Heart right ventricle (tissue), 16 donors: ENCODE data around the gene LMAN1. TPM values are rescaled to one million over a fixed set of nuclear protein-coding genes. Genes with fewer than 3 reads are reported as not detected.
A peak's percentile ranks its signal among the peaks of the same experiment; 100 is the strongest.

ENCODE experiments used
- ATAC-seq, 8 donors: fragments of 200-7000 bp; cut with Tn5 transposase; one replicate each; pipeline ENCODE4 v1.9.1; 2020; ENCODE audit warnings: mild to moderate bottlenecking in 8 of 8, moderate library complexity in 8 of 8, moderate number of reproducible peaks in 1 of 8
- DNase-seq, 2 donors: peaks; one replicate each; pipeline ENCODE4 v3.0.0-alpha.2; 2020
- H3K27ac ChIP-seq, 10 donors: fragments of 200-600 bp; sonication (generic) in 2 of 10; one replicate each; pipeline versions ENCODE4 v1.5.0 to v1.8.0; 2020 to 2022; ENCODE audit warnings: mild to moderate bottlenecking in 3 of 10
- H3K27me3 ChIP-seq, 7 donors: fragments of 200-600 bp; one replicate each; pipeline ENCODE4 v1.8.0; 2021 to 2022; ENCODE audit warnings: mild to moderate bottlenecking in 2 of 7
- H3K36me3 ChIP-seq, 9 donors: fragments of 200-600 bp; sonication (generic) in 1 of 9; one replicate each; pipeline versions ENCODE4 v1.5.0 to v1.8.0; 2020 to 2022; ENCODE audit warnings: mild to moderate bottlenecking in 2 of 9
- H3K4me1 ChIP-seq, 9 donors: fragments of 200-600 bp; sonication (generic) in 1 of 9; one replicate each; pipeline versions ENCODE4 v1.5.0 to v1.8.0; 2020 to 2022; ENCODE audit warnings: mild to moderate bottlenecking in 4 of 9
- H3K4me3 ChIP-seq, 10 donors: fragments of 200-600 bp; sonication (generic) in 2 of 10; one replicate each; pipeline versions ENCODE4 v1.5.0 to v1.8.0; 2020 to 2022; ENCODE audit warnings: mild to moderate bottlenecking in 7 of 10, moderate library complexity in 2 of 10
- H3K9me3 ChIP-seq, 11 donors: fragments of 200-600 bp in 10 of 11; sonication (generic) in 2 of 11; one replicate each; pipeline versions ENCODE4 v1.5.0 to v1.8.0; 2013 to 2022; ENCODE audit warnings: mild to moderate bottlenecking in 2 of 11, control low read depth in 1 of 11, moderate library complexity in 1 of 11
- WGBS, 2 donors: extraction: QIAGEN DNeasy Blood & Tissue Kit; methylation state at CpG; one replicate each; pipeline ENCODE4 v1.1.7; 2013; ENCODE audit warnings: inconsistent platforms in 1 of 2; 5-methylcytosine and 5-hydroxymethylcytosine counted together
- intact Hi-C, 10 donors: fragments of 100-400 bp; cut with DNase I; formaldehyde crosslinking; loops; one replicate each; pipeline versions ENCODE4 v1.11.1 to v1.14.2; 2022
- long read RNA-seq, 3 donors: library from polyadenylated mRNA; unstranded; transcript quantifications; one replicate each; pipeline ENCODE4 v2.0.0, GENCODE V29; 2020 to 2021
- polyA plus RNA-seq, 2 donors: library from polyadenylated mRNA; stranded (reverse); fragments of 200-250 nt; gene quantifications; one replicate each; pipeline ENCODE4 v1.2.3, GENCODE V29; 2013
- total RNA-seq, 10 donors: library from RNA; stranded (reverse); fragmentation: NEBNext Ultra II Directional in 3 of 10; extraction: Animal tissue kit (Norgen Biotek cat#: 25700) in 3 of 10; gene quantifications; one replicate each; pipeline versions ENCODE4 v1.2.1 to v1.2.4, GENCODE V29; 2021 to 2023
- TF ChIP-seq, protein P1 (sequence below), 9 donors: fragments of 200-600 bp; sonication (generic) in 2 of 9; IDR thresholded peaks; one replicate each; pipeline versions ENCODE4 v1.5.0 to v1.8.0; 2021 to 2022; ENCODE audit warnings: antibody characterized with exemption in 9 of 9, mild to moderate bottlenecking in 5 of 9, moderate library complexity in 1 of 9
- donor health status: Arrhythmogenic right ventricular cardiomyopathy.
- donor health status: ischemic (EF 13 %, LVEDD 7.1; RV severe dilation, severe dysfunction).
- donor health status: healthy with polysubstance abuse.
- donor health status: DM: no; HTN: yes; CAD: no.
- donor health status: DM: no; HTN: no; CAD: no.
- donor health status: ischemic (EF 25% LVEDD 6.9; RV normal size, moderate dysfunction).
- donor health status: ischemic (EF 25% LVEDD 5.7; RV mildly dilated, moderate dysfunction).
- donor health status: healthy.
- donor health status: DM: yes; HTN: yes; CAD: no.
- donor health status: Ischemic cardiomyopathy.
- donor health status: ischemic (EF 35%, LVEDD 5.7; RV mildly dilated, moderate dysfunction).
- donor health status: nonischemic (EF 11% LVEDD 7.7; RV severe dilation, severe dysfunction).
- donor health status: DM: yes; HTN: yes; CAD: no.
- donor health status: PGD.
- donor health status: ischemic (EF 29% LVEDD 5.4; RV normal size, mild dysfunction).
- donor health status: nonischemic (EF 23%, LVEDD 6.1; RV moderate dilation, normal function).

The LMAN1 gene, protein sequence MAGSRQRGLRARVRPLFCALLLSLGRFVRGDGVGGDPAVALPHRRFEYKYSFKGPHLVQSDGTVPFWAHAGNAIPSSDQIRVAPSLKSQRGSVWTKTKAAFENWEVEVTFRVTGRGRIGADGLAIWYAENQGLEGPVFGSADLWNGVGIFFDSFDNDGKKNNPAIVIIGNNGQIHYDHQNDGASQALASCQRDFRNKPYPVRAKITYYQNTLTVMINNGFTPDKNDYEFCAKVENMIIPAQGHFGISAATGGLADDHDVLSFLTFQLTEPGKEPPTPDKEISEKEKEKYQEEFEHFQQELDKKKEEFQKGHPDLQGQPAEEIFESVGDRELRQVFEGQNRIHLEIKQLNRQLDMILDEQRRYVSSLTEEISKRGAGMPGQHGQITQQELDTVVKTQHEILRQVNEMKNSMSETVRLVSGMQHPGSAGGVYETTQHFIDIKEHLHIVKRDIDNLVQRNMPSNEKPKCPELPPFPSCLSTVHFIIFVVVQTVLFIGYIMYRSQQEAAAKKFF
- 10 to 100 TPM; 48.1 to 69.0 (median 56.1) TPM for total RNA-seq
- 10 to 100 TPM; 18.5 to 27.7 TPM for polyA plus RNA-seq
- long read RNA-seq, donor 1, full-length matches to known transcripts, result 57 of 85 reads
- long read RNA-seq, donor 1, partial matches to known transcripts, result 21 of 85 reads
- long read RNA-seq, donor 1, other reads (novel, unspliced or antisense), result 7 of 85 reads
- long read RNA-seq, donor 2, full-length matches to known transcripts, result 81 of 129 reads
- long read RNA-seq, donor 2, partial matches to known transcripts, result 41 of 129 reads
- long read RNA-seq, donor 2, other reads (novel, unspliced or antisense), result 7 of 129 reads
- long read RNA-seq, donor 3, full-length matches to known transcripts, result 64 of 115 reads
- long read RNA-seq, donor 3, partial matches to known transcripts, result 38 of 115 reads
- long read RNA-seq, donor 3, other reads (novel, unspliced or antisense), result 13 of 115 reads

DNA sequence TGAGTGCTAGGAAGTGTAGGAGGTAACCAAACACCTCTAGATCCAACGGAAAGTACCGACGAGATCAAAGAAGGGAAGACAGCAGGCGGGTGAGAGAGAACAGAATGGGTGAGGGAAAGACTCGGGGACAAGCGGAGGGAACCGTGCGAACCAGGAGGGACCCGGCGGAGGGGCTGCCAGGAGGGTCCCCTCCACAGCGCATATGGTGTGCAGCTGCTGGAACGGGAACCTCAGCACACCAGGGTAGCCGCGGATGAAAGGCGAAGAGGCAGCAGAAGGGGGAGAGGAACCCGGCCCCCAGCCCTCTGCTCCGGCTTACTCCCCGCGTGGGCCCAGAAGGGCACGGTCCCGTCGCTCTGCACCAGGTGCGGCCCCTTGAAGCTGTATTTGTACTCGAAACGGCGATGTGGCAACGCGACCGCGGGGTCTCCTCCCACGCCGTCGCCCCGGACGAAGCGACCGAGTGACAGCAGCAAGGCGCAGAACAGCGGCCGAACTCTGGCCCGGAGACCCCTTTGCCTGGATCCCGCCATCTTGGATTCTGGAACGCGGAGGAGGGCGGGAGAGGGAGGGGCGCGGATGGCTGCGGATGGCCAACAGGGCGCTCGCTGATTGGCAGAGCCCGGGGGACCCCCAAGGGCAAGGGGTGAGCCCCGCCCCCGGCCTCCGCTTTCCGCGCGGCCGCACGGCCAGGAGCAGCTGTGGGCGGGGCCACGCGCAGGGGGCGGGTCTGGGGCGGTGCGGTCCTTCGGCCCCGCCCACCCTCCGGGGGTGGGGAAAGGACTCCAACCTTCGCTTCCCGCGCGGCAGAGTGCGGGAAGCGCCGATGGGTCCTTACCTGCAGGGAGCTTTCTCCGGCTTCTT lies at the start of gene LMAN1:
Gene LMAN1 (minus strand): TSS at position 554 of the 864 bp plus-strand sequence. CDS start 21 bp downstream, at position 533.
- H3K27ac ChIP-seq, result peak within 1 kb of the TSS; percentile 26 to 94 (median 88)
- peak within 1 kb of the TSS; percentile 65 to 99 (median 88) for H3K4me3 ChIP-seq
- no peaks in the 10 kb centered on the region for H3K27me3 ChIP-seq
- TF ChIP-seq, protein P1, sequence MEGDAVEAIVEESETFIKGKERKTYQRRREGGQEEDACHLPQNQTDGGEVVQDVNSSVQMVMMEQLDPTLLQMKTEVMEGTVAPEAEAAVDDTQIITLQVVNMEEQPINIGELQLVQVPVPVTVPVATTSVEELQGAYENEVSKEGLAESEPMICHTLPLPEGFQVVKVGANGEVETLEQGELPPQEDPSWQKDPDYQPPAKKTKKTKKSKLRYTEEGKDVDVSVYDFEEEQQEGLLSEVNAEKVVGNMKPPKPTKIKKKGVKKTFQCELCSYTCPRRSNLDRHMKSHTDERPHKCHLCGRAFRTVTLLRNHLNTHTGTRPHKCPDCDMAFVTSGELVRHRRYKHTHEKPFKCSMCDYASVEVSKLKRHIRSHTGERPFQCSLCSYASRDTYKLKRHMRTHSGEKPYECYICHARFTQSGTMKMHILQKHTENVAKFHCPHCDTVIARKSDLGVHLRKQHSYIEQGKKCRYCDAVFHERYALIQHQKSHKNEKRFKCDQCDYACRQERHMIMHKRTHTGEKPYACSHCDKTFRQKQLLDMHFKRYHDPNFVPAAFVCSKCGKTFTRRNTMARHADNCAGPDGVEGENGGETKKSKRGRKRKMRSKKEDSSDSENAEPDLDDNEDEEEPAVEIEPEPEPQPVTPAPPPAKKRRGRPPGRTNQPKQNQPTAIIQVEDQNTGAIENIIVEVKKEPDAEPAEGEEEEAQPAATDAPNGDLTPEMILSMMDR (IDR thresholded peaks at IDR 0.05), result no peak
- intact Hi-C loops, result no loop called here
- peaks cover 0 to 24% (median 13%) of the 10 kb centered on the region in 9 donors for H3K36me3 ChIP-seq
- ATAC-seq (peak; percentile 100), DNase-seq (peak; percentile 95 to 98)
- 0% methylated on average over 62 to 76 of the region's 76 CpGs for WGBS, 2 donors
- H3K9me3 ChIP-seq, result no peaks in the 10 kb centered on the region
- H3K4me1 ChIP-seq, result peaks cover 0 to 35% (median 23%) of the 10 kb centered on the region in 9 donors

DNA sequence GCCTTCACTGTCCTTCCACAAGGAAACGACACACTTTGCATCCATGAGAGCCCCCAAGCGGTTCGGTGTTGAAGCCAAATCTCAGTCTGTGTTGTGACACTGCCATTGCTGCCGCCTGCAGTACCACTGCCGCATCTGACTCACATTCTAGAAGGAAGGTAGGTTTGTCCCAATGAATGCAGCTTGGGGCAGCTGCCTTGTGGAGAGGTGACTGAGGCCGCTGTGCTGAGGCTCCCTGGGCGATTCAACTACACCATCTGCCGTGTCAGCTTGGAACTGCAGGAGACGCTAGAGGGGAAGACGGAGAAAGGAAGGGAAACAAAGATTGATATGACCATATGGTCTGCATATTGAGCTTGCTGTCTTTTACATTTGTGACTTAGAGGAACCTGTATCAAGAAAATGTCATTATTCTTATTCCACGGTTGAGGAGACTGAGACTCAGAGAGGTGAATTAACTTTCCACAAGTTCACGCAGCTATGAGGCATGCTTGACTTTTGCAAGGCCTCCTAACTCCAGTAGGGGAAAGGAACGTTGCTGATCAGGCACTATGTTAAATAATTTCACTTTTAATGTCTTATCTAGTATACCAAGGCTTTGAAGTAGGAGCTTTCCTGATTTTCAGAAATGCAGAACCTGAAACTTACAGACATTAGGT lies 43.5 kb upstream of the LMAN1 start:
- intact Hi-C loops, result loop anchor here (2.0 to 5.0 kb wide), 6 partner anchors 94 to 320 kb away; no protein-coding TSS in a partner anchor
- no peaks in the 10 kb centered on the region for H3K36me3 ChIP-seq
- ATAC-seq (peak; percentile 76 to 97 (median 84)), DNase-seq (peak; percentile 56 to 62)
- no peaks in the 10 kb centered on the region for H3K27me3 ChIP-seq
- H3K9me3 ChIP-seq, result no peaks in the 10 kb centered on the region
- H3K4me1 ChIP-seq, result no peaks in the 10 kb centered on the region
- TF ChIP-seq, protein P1 (IDR thresholded peaks at IDR 0.05), result peak; percentile 79 to 98 (median 91)
- no peak overlapping the region for H3K27ac ChIP-seq
- WGBS, 2 donors, result 16 to 19% methylated on average over 13 of the region's 13 CpGs
- no peak overlapping the region for H3K4me3 ChIP-seq

DNA sequence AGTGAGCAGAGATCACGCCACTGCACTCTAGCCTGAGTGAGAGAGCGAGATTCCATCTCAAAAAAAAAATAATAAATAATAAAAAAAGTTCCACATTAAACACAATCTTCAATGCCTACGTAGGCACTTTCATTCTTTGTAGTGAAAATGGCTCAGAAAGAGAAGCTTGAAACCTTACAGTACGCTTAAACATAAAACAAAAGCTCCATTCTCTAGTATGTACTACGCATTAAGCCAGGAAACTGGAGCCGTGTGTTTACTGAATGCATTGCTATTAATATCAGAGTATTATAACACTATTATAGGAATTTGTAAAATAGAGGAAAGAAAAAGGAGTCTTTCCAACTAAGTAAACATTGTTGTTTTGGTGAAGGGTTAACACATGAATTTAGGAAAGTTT lies 41.3 kb upstream of the LMAN1 start:
- Histone ChIP-seq H3K4me3 (no peak overlapping the region), H3K27ac (no peak overlapping the region), H3K27me3 (peaks cover 0 to 9% (median 6%) of the 10 kb centered on the region in 7 donors), H3K9me3 (no peaks in the 10 kb centered on the region), H3K36me3 (no peaks in the 10 kb centered on the region), H3K4me1 (no peaks in the 10 kb centered on the region)
- intact Hi-C loops, result loop anchor here in 8 of 10 donors (2.0 to 5.0 kb wide), 5 partner anchors 93 to 318 kb away; no protein-coding TSS in a partner anchor
- WGBS, 2 donors, result 89% methylated on average over 6 of the region's 6 CpGs
- DNase-seq, result no peak
- no peak for ATAC-seq
- TF ChIP-seq, protein P1 (IDR thresholded peaks at IDR 0.05), result no peak
